ENCODE data around the gene CDH4. TPM values are rescaled to one million over a fixed set of nuclear protein-coding genes. Genes with fewer than 3 reads are reported as not detected.

The CDH4 gene
- total RNA-seq, 1 experiment from 2014 or later = not detected

- no TSS peak for BruUV-seq (replicated peaks)
- H3K4me1 ChIP-seq = no peaks in the 10 kb centered on the region
- no peak for TF ChIP-seq CTCF (IDR thresholded peaks at IDR 0.05; ENCODE audit: insufficient read depth in 1 of 2, low read depth in 1 of 2, low read length in 1 of 2, severe bottlenecking in 1 of 2, unreplicated experiment in 1 of 2)
- H3K27ac Mint-ChIP-seq (ENCODE audit: unreplicated experiment) = no peak overlapping the region
- no peak overlapping the region for H3K4me3 Mint-ChIP-seq (ENCODE audit: unreplicated experiment)
- ChIA-PET POLR2A (no interaction called here), CTCF (interaction anchor here (0.7 kb wide), 1 partner anchor 245 kb away, joined by 3 read pairs; no protein-coding TSS in a partner anchor)
- H3K4me1 Mint-ChIP-seq (ENCODE audit: low read depth, unreplicated experiment) = no peaks in the 10 kb centered on the region
- H3K9me3 ChIP-seq = peaks cover 5% of the 10 kb centered on the region; the same call in 1 of the 2 replicates
- intact Hi-C loops (cut with micrococcal nuclease; ENCODE audit: unreplicated experiment) = no loop called here
- H3K9me3 Mint-ChIP-seq (ENCODE audit: unreplicated experiment) = peaks cover 11% of the 10 kb centered on the region
- no peaks in the 10 kb centered on the region; the same call in 1 of the 2 replicates for H3K27me3 ChIP-seq (replicated peaks; ENCODE audit: control insufficient read depth, insufficient read depth, low read length)
- no peaks in the 10 kb centered on the region for H3K36me3 Mint-ChIP-seq (ENCODE audit: insufficient read depth, unreplicated experiment)
- peaks cover 14% of the 10 kb centered on the region for H3K27me3 Mint-ChIP-seq (ENCODE audit: insufficient read depth, unreplicated experiment)
- DNase-seq = no peak
- no peaks in the 10 kb centered on the region for H3K36me3 ChIP-seq (ENCODE audit: control insufficient read depth, insufficient read depth, low read length)
- no peak overlapping the region for H3K4me3 ChIP-seq (ENCODE audit: low read depth, low read length)
Measured at GRCh38 chr20:61515922-61516321, 263.9 kb downstream of the CDH4 start.

- no TSS peak for BruUV-seq (replicated peaks)
- Mint-ChIP-seq H3K4me3 (ENCODE audit: unreplicated experiment) (no peak overlapping the region), H3K27ac (ENCODE audit: unreplicated experiment) (no peak overlapping the region), H3K27me3 (ENCODE audit: insufficient read depth, unreplicated experiment) (peaks cover 18% of the 10 kb centered on the region), H3K9me3 (ENCODE audit: unreplicated experiment) (peaks cover 11% of the 10 kb centered on the region), H3K4me1 (ENCODE audit: low read depth, unreplicated experiment) (no peaks in the 10 kb centered on the region), H3K36me3 (ENCODE audit: insufficient read depth, unreplicated experiment) (no peaks in the 10 kb centered on the region)
- H3K4me1 ChIP-seq = no peaks in the 10 kb centered on the region
- ChIA-PET CTCF (no interaction called here), POLR2A (no interaction called here)
- H3K36me3 ChIP-seq (ENCODE audit: control insufficient read depth, insufficient read depth, low read length) = no peaks in the 10 kb centered on the region
- no peaks in the 10 kb centered on the region; the same call in 1 of the 2 replicates for H3K27me3 ChIP-seq (replicated peaks; ENCODE audit: control insufficient read depth, insufficient read depth, low read length)
- DNase-seq = no peak
- intact Hi-C loops (cut with micrococcal nuclease; ENCODE audit: unreplicated experiment) = no loop called here
- TF ChIP-seq CTCF (IDR thresholded peaks at IDR 0.05; ENCODE audit: insufficient read depth in 1 of 2, low read depth in 1 of 2, low read length in 1 of 2, severe bottlenecking in 1 of 2, unreplicated experiment in 1 of 2) = no peak
- H3K4me3 ChIP-seq (ENCODE audit: low read depth, low read length) = no peak overlapping the region
- peaks cover 5% of the 10 kb centered on the region; the same call in 1 of the 2 replicates for H3K9me3 ChIP-seq
Measured at GRCh38 chr20:61516346-61517208, 264.5 kb downstream of the CDH4 start.

- Mint-ChIP-seq H3K27me3 (ENCODE audit: insufficient read depth, unreplicated experiment) (peaks cover 21% of the 10 kb centered on the region), H3K36me3 (ENCODE audit: insufficient read depth, unreplicated experiment) (no peaks in the 10 kb centered on the region), H3K4me3 (ENCODE audit: unreplicated experiment) (no peak overlapping the region), H3K4me1 (ENCODE audit: low read depth, unreplicated experiment) (no peaks in the 10 kb centered on the region), H3K9me3 (ENCODE audit: unreplicated experiment) (peaks cover 11% of the 10 kb centered on the region), H3K27ac (ENCODE audit: unreplicated experiment) (no peak overlapping the region)
- Histone ChIP-seq H3K4me1 (no peaks in the 10 kb centered on the region), H3K9me3 (peaks cover 5% of the 10 kb centered on the region; the same call in 1 of the 2 replicates), H3K36me3 (ENCODE audit: control insufficient read depth, insufficient read depth, low read length) (no peaks in the 10 kb centered on the region), H3K27me3 (replicated peaks; ENCODE audit: control insufficient read depth, insufficient read depth, low read length) (no peaks in the 10 kb centered on the region; the same call in 1 of the 2 replicates), H3K4me3 (ENCODE audit: low read depth, low read length) (no peak overlapping the region)
- ChIA-PET POLR2A (no interaction called here), CTCF (no interaction called here)
- BruUV-seq (replicated peaks) = no TSS peak
- no peak for DNase-seq
- no peak for TF ChIP-seq CTCF (IDR thresholded peaks at IDR 0.05; ENCODE audit: insufficient read depth in 1 of 2, low read depth in 1 of 2, low read length in 1 of 2, severe bottlenecking in 1 of 2, unreplicated experiment in 1 of 2)
- intact Hi-C loops (cut with micrococcal nuclease; ENCODE audit: unreplicated experiment) = no loop called here
Measured at GRCh38 chr20:61517419-61517818, 265.4 kb downstream of the CDH4 start.
